Amniotic epithelial cell (primary cell): ENCODE measurements around the gene YPEL3.
A peak's percentile ranks its signal among the peaks of the same experiment; 100 is the strongest.

Source experiments
- DNase-seq: peaks from one replicate; pipeline ENCODE4 v3.0.0-alpha.2; 2010; ENCODE audit warnings: low read depth

Gene YPEL3

DNA sequence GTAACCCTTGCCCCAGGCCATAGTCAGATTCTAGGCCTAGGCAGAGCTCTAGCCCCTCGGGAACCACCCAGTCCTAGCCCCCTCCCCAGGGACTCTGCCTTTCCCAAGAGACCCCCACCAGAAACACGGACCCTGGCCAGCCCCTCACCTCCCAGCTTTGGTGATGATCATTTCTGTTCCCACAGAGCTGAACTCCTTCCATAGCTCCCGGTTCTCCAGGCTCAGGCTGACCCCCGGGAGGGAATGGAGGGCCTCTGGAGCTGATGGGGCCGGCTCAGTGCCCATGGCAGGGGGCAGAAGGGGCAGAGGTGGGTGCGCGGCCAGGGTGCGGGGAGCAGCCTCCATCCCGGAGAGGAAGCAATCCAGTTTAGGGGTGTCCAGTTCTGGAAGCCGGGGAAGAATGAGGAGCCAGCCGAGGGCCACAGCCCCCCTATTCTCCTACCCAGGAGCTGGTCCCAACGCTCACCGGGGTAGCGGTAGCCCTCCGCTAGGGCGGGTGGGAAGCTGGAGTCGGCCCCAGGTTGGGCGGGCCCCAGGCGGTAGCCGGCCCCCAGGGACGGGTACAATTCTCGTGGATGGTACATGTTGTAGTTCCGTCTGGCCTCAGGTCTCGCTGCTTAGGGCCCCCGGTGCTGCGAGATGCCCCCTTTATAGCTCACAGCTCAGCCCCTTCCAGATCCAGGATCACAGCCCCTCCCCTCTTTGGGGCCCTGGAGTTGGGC lies 5.2 kb downstream of the YPEL3 start:
- DNase-seq: no peak

DNA sequence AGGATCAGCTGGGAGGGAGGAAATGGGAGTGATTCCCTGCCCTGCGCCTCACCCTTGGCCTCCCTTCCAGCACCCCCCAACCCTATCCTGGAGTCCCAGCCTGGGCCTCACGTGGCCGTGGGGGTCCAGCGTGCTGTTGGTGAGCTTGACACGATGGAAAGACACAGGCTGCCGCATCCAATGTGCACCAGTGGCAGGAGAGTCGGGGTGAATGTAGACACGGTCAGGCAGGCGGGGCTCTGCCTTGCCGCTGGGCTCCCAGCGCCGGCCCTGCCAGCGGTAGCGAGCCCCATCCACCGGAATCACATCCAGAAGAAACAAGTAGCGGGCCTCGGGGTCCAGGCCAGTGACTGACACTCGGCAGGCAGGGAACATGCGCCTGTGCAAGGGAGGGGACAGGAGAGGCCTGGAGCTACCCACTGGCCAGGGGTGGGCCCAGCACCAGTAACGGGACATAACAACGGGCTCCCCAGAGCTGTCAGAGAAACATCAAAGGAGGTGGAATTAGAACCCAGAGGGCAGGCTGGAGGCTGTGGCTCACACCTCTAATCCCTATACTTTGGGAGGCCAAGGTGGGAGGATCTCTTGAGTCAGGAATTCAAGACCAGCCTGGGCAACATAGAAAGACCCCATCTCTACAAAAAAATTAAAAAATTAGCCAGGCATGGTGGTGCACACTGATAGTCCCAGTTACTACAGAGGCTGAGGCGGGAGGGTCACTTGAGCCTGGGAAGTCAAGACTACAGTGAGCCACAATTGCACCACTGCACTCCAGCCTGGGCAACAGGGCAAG lies 7.0 kb downstream of the YPEL3 start:
- no peak for DNase-seq

GRCh38 chr16:30088237-30088831 lies 7.7 kb downstream of the YPEL3 start:
- no peak for DNase-seq

DNA sequence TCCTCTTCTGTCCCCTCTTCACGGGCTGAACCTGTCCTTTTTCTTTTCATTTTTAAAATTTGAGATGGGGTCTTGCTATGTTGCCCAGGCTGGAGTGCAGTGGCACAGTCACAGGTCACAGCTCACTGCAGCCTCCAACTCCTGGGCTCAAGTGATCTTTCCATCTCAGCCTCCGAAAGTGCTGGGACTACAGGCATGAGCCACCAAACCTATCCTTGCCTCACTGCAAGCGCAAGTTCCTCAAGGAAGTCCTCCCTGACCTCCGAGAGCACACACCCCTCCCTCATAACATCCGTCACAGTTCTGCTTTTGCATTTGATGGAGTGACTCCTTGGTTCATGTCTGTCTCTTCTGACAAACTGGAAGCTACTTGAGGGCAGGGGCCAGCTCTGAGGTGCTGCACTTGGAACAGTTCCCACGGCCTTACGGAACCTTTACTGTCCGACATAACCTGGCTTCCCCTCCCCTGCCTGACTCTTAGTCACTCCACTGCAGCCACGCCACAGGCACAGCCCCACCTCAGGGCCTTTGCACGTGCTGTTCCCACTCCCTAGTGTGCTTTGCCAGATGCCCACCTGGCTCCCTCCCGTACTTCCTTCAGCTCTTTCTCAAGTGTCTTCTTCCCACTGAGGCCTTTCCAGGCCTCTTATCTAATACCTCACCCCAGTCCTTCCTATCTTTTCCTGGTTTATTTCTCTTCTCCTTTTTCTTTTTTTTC lies 8.7 kb downstream of the YPEL3 start:
- DNase-seq: no peak

DNA sequence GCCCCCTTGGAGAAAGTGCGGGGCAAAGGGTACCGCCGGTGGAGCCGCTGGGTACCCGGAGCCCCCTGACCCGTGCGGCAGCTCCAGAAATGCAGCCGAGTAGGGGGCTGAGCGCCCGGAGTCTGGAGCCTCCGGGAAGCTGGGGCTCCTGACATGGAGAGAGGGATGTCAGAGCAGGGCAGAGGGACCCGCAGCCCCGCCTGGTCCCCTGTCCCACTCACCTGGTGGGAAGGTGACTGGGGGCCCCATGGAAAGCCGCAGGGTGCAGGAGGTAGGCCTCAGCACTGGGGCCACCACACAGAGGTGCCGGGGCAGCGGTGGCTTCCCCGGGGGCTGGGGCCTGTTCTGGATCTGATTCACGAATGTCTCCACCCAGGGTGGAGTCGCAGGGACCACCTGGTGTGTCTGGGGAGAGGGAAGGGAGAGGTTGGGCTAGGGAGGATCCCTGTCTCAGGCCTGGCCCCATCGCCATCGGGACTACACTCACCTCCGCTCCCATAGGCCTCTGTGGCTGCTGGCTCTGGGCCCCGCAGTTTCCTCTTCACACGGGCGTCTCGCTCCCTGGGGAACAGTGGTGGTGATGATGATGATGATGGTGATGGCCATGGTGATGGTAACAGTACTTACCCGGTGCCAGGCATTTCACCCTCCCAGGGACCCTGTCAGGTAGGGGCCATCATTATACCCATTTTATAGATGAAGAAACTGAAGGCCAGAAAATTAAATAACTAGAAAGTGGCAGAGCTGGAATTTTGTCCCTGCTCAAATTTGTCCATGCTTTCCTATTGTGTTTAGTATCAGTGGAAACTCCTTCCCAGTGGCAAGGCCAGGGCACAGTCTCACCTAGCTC lies 9.5 kb downstream of the YPEL3 start:
- no peak for DNase-seq

GRCh38 chr16:30085820-30086219 lies 10.2 kb downstream of the YPEL3 start:
- no peak for DNase-seq

- no peak for DNase-seq
Observed at GRCh38 chr16:30085247-30085646, 10.8 kb downstream of the YPEL3 start.

- no peak for DNase-seq
Observed at GRCh38 chr16:30084816-30085159, 11.2 kb downstream of the YPEL3 start.

DNA sequence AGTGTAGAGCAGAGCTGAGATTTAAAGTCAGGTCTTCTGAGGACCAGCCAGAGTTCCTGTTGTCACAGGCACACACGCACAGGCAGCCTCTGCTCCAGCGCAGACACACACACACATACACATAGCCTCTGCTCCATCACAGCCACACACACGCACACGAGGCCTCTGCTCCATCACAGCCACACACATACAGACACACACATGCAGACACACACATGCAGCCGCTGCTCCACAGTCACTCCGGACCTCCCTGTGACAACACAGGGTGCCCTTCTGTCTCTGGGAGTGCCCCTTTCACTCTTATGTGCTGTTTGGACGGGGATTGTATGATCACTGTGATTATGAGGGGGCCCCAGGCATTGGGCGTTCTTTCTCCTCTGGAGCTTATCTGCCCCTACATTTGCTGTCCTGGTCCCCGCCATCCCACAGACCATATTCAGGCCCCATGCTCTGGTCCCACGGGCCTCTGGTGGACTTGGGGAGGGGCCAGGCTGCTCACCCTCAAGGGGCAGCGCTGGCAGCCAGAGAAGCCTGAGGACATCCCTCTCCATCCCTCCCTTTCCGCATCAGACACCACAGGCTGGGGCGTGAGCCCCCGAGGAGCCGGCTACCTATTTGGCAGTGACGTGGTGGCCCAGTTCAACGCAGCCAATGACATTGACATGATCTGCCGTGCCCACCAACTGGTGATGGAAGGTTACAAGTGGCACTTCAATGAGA lies 11.8 kb downstream of the YPEL3 start:
- DNase-seq: no peak

DNA sequence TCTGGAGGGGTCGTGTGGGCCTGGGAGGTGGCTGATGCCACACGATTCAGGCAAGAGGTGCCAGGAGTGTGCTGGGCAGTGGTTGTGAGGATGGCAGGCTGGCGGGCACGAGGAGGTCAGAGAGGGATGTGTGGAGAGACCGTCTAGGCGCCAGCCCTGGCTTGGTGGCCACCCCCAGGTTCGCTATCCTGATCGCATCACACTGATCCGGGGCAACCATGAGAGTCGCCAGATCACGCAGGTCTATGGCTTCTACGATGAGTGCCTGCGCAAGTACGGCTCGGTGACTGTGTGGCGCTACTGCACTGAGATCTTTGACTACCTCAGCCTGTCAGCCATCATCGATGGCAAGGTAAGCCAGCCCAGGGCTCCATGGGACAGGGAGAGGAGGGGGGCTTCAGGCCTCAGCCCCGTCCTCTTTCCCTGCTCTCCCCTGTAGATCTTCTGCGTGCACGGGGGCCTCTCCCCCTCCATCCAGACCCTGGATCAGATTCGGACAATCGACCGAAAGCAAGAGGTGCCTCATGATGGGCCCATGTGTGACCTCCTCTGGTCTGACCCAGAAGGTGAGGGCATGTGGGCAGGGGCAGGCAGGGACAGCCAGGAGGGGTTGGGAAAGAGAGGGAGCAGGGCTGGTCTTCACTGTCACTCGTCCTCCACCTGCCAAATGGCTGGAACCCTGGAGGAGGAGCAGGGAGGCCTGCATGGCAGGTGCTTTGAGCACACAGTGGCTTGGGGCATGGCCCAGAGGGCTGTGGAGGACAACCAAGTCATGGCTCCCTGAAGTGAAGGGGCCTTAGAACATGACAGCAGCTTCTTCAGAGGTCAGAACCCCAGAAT lies 12.6 kb downstream of the YPEL3 start:
- DNase-seq: no peak

GRCh38 chr16:30082545-30083090 lies 13.4 kb downstream of the YPEL3 start:
- no peak for DNase-seq

DNA sequence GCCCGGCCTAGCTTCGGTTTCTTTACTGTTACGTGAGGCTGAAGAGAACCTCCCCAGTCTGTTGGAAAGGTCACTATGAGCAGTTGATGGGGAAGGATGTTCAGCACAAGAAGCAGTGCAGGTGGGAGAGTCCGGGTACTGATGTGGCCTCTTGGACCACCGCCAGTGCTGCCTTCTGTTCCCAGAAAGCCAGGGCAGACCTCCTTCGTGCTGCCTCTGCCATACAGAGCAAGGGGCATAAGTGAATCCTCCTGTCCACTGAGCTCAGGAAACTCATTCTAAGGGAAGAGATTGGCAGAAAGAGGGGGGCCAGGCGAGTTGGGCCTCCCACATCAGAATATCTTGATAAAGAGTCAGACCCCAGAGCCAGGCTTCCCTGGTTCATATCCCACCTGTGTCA lies 16.5 kb downstream of the YPEL3 start:
- DNase-seq: no peak

DNA sequence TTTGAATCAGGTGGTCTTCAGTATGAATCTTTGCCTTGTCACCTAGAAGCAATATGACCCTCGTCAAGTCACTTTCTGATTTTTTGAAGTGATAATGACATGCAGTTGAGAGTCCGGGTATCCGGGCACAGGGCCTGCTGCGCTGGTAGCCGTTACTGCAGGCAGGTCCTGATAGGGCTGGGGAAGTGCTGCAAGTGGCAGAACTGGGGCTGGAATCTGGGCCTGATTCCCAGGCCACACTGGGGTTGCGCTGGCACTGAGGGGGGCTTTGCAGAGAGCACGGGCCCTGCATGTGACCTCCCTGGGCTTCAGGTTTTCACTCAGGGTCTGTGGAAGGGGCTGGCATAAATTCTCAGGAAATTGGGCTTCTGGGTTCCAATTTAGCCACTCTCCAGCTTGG lies 17.3 kb downstream of the YPEL3 start:
- no peak for DNase-seq

- no peak for DNase-seq
Observed at GRCh38 chr16:30077656-30078055, 18.4 kb downstream of the YPEL3 start.

DNA sequence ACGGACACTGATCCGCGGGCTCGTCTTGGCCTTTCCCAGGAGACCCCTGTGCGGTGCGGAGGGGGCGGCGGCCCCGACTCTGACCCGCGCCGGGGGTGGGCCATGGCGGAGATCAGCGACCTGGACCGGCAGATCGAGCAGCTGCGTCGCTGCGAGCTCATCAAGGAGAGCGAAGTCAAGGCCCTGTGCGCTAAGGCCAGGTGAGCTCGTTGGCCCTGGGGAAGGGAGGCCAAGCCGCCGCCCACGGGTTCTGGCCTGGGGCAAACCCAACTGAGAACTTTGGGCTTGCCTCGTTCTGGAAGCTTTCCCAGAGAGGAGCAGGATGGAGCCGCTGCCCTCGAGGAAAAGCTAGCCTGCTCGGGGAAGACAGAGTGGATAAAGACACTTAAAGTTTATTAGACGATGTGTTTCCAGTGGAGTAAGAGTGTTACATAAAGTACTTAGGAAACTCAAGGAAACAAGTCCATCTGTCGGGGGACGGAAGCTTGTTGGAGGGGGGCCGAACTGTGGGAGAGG lies 19.7 kb downstream of the YPEL3 start:
- no peak for DNase-seq

DNA sequence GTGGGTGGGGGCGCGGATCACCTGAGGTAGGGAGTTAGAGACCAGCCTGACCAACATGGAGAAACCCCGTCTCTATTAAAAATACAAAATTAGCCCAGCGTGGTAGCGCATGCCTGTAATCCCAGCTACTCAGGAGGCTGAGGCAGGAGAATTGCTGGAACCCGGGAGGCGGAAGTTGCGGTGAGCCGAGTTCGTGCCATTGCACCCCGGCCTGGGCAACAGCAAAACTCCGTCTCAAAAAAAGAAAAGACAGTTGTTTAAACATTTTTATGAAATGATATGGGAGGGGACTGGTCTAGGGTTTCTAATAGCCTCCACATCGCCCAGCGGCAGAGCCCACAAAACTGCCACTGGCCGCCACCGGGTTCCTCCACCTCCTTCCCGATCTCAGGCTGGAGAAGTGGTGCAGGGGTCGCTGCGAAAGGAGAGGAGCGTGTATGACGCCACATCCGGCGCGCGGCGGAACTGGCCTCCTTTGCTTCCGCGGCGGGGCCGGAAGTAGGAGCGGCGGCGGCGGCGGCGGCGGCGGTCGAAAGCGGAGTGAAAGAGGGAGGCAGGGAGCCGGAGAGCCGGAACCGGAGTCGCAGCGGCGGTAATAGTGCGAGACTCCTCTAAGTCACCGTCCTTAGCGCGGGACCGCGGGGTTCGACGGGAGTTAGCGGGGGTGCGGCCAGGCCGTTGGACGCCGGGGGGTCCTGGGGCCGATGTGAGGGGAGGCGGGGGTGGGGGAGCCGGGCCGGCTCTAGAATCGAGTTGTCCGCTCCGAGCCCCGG lies 20.3 kb downstream of the YPEL3 start, which contains the start of gene PPP4C:
PPP4C (plus strand) TSS at position 492 of the 773 bp plus-strand sequence. CDS start 384 bp downstream, outside the sequence.
- peak; percentile 84 for DNase-seq

DNA sequence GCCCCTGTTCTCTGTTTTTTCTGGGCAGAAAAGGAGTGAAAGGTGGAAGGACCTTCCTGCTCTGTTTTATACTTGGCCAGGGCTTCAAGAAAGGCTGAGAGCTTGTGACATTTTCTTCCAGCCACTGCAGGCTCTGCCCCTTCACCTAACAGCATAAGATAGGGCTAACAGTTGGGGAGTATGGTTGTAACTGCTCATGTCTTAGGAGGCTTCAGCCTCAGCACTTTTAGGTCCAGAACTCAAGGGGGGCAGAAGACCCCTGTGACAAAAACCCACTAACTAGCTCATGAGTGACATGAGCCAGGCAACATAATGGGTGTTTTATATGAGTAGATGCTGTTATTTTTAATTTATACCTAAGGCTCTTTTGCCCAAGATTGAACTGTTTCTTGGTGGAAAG lies 25.5 kb downstream of the YPEL3 start:
- DNase-seq: no peak

DNA sequence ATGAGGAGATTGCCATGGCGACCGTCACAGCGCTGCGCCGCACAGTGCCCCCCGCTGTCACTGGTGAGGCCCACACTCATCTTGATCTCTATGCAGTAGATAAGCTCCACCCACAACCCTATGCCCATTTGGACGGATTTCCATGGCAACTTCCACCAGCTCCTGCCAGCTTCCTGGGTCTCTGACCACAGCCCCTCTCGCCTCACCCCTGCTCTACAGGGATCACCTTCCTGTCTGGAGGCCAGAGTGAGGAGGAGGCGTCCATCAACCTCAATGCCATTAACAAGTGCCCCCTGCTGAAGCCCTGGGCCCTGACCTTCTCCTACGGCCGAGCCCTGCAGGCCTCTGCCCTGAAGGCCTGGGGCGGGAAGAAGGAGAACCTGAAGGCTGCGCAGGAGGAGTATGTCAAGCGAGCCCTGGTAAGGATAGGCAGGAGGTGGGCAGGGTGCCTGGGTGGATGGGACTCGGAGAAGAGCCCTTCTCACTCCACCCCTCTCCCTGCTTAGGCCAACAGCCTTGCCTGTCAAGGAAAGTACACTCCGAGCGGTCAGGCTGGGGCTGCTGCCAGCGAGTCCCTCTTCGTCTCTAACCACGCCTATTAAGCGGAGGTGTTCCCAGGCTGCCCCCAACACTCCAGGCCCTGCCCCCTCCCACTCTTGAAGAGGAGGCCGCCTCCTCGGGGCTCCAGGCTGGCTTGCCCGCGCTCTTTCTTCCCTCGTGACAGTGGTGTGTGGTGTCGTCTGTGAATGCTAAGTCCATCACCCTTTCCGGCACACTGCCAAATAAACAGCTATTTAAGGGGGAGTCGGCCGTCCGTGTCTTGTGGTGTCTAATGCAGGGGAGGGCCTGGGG lies 26.2 kb downstream of the YPEL3 start:
- no peak for DNase-seq
